ENCODE measurements around the gene ATP13A2.
"Not testable (repeated sequence)": the region's sequence is repeated elsewhere in the genome, so short reads cannot be mapped to it uniquely, and the experiment has no call there.

ATP13A2 gene

DNA sequence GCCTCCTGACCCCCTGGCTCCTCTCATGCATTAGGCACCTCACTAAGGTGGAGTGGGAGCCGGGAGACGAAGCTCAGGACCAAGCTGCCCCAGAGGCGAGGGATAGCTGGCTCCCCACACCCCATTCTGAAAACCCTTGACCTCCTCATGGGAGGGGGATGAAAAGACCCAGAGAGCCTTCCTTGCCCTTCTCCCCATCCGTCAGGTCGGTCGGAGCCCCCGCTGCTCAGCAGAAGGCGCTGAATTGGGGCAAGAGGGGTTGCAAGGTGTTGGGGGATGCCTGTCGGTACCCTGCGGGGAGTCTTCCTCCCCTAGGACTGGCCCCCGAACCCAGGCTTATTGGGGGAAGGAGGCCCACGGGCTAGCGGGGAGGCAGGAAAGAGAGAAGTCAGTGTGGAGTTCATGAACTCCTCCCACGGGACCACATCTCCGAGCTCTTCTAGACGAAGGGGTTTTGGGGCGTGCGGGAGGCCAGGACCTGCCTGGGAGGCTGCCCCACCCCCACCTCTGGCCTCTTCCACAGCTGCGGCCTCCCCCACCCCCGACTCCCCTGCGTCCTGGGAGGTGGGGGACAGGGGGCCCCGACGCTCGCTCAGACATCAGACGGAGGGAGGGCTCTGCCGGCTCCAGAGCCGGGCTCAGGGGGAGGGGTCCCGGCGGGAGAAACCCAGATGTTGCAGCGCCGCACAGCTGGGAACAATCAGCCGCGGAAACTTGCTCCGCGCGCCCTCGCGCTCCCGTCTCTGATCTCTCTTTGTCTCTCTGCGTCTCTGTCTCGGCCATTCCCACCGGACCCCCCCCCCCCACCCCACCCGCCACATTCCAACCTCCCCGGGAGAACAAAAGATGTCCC is 32.0 kb downstream of the ATP13A2 start:
- DNase-seq (ENCODE audit: low read depth in 2 of 2) = no peak

DNA sequence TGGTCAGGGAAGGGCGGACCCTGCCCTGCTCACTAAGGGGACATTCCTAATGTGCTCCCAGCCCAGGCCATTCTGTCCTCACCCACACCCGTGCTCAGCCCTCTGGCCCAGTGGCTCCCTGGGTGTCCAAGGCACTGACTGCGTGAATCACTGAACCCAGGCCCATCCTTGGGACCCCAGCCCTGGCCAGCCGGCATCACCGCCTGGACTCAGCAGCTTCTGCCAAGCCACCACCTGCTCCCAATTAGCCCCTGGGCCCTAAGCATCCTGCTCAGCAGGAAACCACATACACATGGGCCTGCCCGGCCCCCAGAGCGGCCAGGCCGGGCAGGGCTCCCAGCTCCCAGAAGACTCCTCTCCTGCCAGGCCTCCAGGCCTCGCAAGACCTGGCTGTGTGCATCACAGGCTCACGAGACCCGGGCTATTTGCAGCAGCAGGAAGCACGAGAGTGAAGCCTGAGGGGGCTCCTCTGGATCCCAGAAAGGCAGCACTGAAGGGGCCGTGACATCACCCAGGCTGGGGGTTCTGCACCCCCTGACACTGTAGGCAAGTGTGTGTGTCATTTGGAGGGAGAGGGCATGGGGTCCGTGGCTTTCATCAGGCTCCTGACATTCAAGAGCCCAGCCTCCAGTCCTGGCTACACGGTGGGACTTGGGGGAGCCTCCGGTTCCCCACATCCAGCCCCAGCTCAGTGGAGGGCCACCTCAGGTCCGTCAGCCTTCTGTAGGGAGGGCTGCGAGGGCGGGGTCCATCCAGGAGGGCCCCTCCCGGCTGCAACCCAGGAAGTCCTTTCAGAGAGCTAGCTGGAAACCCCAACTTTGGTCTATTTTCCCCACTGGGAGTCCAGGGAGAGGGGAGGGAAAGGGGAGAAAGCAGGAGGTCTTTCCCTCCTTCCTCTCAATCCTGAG is 32.9 kb downstream of the ATP13A2 start:
- no peak for DNase-seq (ENCODE audit: low read depth in 2 of 2)

DNA sequence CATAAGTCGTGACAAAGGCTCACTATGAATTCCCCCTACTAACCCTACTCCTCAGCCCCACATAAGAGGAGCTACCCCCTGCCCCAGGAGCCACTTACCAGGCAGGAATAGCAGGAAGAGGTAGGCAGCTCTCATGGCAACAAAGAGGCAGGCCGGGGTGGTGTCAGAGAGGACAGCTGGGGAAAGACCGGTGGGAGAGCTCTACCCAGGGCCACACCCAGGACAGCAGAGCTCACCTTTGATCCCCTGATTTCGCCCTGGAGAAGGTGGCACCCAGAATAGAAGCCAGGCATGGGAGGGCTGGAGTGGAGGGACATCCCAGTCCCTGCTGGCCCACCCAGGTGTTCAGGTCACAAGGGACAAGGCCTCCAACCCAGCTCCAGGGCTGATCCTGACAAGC is 33.6 kb downstream of the ATP13A2 start:
- no peak for DNase-seq (ENCODE audit: low read depth in 2 of 2)

DNA sequence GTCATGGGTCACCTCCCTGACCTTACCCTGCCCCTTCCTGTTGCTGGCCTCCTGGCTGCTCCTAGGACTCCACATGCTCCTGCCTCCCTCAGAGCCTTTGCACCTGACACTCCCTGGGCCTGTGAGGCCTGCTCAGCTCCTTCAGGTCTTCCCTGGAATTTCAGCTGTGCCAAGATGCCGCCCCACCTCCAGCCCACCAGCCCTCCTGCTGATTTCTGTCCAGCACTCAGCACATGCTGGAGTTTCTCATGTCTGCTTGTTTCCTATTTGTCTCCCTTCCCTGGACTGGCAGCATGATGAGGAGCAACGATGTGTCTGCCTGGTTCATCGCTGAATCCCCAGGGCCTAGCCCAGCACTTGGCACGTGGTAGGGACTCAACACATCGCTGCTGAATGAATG is 34.4 kb downstream of the ATP13A2 start:
- DNase-seq (ENCODE audit: low read depth in 2 of 2) = no peak

DNA sequence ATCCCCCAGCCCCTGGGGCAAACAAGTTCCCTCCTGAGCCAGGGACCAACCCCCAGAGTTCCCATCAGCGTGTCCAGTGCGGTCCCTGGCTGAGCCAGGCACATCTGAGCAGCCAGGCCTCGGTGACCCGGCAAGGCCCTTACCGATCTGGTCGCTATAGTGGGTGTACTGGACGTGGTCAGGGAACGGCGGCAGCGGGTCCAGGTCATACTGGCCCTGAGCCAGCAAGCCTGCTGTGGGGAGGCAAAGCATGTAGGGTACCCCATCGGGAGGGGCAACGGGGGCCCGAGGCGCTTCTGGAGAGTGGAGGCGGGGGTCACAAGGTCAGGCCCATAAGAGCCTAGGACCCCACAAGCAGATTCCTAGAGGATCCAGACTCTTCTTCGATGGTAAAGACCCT is 34.8 kb downstream of the ATP13A2 start:
- DNase-seq (ENCODE audit: low read depth in 2 of 2) = no peak

DNA sequence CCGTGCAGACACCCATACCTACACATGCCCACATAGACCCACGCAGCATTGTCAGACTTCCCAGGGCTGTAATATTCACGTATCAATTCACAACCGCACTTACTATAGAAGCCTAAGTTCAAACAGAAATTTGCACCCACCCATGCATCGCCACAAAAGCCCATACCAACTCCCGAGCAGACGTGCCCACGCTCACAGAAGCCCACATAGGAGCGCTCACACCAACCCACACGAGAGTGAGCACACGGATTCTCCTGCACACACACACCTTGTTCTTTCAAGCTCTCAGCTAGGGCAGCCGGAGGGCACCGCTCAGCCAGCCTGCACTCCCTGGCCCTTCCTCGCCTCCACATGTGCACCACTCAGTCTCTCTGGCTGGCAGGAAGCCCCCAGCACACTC is 35.9 kb downstream of the ATP13A2 start:
- no peak for DNase-seq (ENCODE audit: low read depth in 2 of 2)

DNA sequence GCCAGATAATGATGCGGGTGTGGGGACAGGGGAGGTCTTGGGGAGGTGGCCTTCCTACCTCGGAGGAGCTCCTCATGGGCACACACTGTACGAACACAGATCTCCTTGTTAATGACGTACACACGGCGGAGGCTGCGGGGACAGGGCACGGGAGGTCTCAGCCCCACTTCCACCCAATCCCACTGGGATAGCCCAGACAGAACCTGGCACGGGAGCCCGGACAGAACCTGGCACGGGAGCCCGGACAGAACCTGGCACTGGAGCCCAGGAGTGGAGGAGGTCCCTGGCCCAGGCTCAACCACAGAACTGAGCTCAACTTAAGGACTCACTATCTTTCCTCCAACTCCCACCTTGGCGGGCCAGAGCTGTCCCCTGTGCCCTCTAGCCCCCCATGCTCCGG is 36.5 kb downstream of the ATP13A2 start:
- DNase-seq (ENCODE audit: low read depth in 2 of 2) = no peak

DNA sequence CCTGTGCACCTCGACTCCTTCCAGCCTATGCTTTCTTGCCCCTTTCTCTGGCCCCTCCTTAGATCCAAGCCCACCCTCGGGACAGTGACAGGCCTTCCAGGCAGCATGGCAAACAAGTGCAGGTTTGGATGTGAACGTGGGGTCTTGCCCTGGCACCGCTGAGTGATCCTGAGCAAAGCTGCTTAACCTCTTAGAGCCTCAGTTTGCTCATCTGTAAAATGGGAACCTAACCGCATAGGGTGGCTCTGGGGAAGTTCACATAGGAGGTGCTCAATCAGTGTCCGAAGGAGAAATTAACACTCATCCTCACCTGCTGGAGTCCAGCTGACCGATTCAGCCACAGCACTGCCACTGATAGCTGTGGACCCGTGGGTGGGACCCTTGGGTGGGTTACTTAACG is 38.5 kb downstream of the ATP13A2 start:
- DNase-seq (ENCODE audit: low read depth in 2 of 2) = no peak

DNA sequence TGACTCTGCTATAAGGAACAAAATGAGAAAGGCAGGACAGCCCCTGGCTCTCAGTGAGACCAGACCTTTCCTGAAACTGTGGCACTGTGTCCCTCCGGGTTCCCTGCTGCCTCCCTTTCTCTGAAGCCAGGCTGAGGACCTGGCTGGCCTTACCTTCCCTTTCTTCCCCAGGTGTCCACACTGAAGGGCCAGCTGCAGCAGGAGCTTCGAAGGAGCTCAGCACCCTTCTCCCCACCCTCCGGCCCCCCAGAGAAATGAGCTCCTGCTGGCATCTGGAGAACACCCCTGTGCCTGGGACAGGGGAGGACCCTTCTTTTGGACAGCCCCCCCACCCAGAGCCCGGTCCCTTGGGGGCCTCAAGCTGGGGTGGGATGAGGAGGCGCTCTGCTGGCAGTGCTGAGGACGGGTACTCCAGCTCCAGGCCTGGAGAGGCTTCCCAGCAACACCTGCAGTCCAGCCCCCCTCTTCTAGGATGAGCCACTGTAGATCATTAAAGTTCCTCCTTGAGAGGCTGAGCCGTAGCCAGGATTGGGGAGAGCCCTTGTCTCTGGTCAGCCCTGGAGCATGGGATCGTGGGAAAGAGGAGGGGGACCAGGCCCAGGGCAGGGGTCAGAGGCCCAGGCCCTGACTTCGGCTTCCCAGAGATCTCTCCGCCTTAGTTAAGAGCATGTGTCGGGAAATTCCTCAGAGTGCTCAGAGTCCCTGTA is 39.4 kb downstream of the ATP13A2 start:
- no peak for DNase-seq (ENCODE audit: low read depth in 2 of 2)

DNA sequence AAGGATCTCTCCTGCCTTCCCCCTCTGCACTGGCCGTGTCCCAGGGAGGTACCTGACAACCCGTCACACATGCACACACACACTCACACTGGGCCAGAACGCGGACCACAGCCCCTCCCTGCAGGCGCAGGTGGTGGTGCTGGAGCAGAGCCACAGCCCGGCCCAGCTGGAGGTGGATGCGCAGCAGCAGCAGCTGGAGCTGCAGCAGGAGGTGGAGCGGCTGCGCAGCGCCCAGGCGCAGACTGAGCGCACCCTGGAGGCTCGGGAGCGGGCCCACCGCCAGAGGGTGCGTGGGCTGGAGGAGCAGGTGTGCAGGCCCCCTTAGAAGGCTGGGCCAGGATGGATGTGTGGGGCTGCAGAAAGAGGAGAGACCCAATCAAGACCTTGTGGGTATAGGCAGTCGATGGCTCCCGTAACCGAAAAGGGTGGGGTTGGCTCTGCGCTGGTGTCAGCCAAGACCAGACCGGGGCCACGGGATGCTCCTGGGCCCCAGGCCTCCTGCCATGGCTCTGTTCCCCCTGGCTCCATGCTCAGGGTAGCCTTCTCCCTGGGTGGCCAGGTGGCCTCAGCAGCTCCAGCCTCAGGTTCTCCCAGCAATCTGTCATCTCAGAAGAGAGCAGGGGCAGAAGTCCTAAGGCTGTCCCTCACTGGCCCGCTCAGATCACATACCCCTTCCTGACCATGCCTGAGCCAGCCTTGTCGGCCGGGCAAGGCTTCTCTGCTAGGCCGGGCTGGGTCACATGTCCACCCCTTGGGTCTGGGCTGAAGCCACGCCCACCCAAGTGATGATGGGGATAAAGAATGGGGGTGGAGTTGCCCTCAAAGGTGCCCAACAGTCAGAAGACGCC is 40.2 kb downstream of the ATP13A2 start:
- DNase-seq (ENCODE audit: low read depth in 2 of 2) = no peak

DNA sequence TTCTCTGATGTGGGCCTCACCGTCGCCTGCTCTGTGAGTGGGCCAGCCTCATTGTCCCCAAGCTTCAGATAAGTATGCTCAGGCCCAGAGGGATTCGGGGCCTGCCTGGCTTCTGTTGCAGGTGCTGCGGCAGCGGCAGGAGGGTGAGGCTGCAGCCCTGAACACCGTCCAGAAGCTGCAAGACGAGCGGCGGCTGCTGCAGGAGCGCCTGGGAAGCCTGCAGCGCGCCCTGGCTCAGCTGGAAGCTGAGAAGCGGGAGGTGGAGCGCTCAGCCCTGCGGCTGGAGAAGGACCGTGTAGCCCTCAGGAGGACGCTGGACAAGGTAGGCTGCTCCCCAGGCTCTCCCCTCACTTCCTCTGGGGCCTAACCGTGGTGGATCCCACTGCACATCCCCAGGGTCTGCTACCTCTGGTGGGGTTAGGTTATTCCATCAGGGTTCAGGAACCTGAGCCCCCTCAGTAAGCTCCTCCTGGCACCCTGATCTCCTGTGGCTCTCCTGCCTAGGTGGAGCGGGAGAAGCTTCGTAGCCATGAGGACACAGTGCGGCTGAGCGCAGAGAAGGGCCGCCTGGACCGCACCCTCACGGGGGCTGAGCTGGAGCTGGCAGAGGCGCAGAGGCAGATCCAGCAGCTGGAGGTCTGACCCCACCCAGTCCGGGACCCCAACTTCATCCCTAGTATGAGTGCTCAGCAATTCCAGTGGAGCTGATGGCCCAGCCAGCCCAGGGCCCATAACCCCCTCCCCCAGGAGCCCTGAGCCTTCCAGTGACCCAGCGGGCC is 41.4 kb downstream of the ATP13A2 start:
- DNase-seq (ENCODE audit: low read depth in 2 of 2) = no peak

DNA sequence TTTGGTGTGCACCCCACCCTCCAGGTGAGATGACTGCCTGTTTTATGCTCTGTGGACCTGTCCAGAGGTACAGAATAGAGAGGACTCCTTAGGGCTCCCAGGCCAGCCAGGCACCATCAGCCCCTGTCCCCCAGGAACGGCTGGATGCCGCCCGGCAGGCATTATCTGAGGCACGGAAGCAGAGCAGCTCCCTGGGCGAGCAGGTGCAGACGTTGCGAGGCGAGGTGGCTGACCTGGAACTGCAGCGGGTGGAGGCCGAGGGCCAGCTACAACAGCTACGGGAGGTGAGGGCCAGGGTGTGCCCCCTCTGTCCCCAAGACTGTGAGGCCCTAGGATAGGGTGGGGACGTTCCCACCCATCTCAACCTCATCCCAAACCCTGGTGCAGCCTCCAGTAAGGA is 42.1 kb downstream of the ATP13A2 start:
- DNase-seq (ENCODE audit: low read depth in 2 of 2) = no peak

DNA sequence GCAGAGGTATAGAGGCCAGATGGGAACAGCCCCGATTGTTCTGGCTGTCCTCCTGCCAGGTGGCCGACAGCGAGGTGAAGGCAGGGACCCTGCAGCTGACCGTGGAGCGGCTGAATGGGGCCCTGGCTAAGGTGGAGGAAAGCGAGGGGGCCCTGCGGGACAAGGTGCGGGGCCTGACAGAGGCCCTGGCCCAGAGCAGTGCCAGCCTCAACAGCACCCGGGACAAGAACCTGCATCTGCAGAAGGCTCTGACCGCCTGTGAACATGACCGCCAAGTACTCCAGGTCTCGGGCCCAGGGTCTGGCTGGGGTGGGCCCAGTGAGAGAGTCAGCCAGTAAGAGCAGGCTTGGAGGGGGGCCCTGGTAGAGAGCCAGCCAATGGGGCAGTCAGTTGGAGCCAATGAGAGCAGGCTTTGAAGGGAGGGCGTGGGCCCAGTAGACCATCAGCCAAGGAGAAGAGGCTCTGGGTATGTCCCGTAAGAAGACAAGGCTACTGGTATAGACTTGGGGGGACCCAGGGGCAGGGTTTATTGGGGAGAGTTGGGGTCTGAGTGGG is 42.6 kb downstream of the ATP13A2 start:
- no peak for DNase-seq (ENCODE audit: low read depth in 2 of 2)

DNA sequence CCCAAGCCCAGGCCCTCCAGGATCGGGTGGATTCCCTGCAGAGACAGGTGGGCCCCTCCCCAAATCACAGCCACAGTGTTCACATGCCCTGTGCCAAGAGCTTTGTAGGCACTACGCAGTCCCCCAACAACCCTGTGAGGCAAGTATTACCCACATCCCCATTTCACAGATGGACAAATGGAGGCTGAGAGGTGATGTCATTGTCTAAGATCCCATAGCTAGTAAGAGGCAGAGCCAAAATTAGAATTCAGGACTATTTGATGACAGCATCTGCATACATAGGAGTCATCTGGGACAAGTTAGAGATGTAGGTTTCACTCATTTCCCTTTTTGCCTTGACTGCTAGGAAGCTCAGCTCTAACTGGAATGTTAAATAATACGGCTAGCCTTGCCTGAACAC is 43.4 kb downstream of the ATP13A2 start:
- no peak for DNase-seq (ENCODE audit: low read depth in 2 of 2)

DNA sequence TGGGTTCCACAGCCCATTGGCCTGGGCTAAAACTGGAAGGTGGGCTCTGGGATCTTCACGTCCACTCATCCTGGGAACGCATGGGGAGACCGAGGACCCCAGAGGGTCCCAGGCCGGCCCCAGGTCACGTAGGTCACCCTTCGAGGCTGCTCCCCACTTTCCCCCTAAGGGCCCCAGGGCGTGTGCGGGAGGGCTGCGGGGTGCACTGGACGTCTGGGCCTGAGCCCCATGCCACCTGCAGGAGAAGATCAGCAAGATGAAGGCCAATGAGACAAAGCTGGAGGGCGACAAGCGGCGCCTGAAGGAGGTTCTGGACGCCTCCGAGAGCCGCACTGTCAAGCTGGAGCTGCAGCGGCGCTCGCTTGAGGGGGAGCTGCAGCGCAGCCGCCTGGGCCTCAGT is 43.8 kb downstream of the ATP13A2 start:
- no peak for DNase-seq (ENCODE audit: low read depth in 2 of 2)

DNA sequence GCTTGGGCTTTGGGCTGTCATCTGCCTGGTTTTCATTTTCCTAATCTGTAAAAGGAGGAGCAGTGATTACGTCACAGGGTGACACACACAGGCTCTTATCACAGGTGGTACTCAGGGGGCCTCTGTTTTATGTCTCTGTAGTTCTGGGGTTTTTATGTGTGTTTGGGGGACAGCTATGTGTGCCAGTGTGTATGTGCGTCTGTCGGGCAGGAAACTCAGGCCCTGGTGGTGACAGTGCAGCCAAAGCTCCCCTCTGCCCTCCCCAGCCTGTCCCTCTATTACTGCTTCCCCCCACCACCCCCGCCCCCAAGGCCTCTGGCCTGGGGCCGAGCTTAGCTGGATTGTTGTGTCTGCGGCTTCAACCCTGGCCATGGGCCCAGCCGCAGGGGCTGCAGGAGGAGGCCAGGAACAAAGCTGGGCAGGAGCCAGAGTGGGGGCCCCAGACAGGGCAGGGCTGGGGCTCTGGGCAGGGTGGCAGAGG is 44.6 kb downstream of the ATP13A2 start:
- DNase-seq (ENCODE audit: low read depth in 2 of 2) = no peak

DNA sequence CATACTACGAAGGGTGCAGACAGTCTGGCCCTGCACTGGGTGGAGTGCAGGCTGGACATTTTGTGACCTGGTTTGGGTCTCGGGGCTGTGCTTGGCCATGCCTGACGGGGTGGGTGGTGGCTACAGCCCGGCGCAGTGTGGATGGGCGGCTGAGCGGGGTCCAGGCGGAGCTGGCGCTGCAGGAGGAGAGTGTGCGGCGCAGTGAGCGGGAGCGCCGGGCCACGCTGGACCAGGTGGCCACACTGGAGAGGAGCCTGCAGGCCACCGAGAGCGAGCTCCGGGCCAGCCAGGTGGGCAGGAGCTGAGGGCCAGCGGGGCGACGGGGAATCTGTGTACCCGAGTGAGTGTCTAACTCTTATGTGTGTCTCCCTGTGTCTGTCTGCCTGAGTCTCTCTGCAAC is 45.4 kb downstream of the ATP13A2 start:
- DNase-seq (ENCODE audit: low read depth in 2 of 2) = no peak

DNA sequence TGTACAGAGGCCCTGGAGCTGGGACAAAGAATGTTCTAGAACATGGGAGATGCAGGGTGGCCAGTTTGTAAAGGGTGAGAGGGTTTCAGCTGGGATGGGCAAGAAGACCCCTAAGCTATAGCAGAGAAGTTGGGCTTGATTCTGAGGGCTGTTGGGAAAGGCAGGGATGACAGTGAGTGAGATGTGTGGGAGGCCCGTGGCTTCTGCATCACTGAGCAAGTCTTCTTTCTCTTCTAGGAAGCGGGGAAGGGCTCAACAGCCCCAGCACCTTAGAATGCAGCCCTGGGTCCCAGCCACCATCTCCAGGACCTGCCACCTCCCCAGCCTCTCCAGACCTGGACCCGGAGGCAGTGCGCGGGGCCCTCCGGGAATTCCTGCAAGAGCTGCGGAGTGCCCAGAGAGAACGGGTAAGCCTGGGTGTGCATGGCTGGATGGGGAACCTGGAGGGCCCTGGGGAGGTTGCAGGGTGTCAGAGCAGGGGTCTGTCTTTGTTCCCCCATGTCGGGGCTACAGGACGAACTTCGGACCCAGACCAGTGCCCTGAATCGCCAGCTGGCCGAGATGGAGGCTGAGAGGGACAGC is 46.2 kb downstream of the ATP13A2 start:
- no peak for DNase-seq (ENCODE audit: low read depth in 2 of 2)

DNA sequence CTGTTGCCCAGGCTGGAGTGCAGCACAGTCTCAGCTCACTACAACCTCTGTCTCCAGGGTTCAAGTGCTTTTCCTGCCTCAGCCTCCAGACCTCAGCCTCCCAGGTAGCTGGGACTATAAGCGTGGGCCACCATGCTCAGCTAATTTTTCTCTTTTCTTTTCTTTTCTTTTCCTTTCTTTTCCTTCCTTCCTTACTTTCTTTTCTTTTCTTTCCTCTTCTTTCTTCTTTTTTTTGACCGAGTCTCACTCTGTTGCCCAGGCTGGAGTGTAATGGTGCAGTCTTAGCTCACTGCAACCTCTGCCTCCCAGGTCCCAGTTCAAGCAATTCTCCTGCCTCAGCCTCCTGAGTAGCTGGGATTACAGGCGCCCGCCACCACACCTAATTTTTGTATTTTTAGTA is 47.6 kb downstream of the ATP13A2 start:
- DNase-seq (ENCODE audit: low read depth in 2 of 2) = not testable (repeated sequence)

Measured in stimulated activated CD8-positive, alpha-beta memory T cell treated with anti-CD3 and anti-CD28 coated beads, Interleukin-7, amount 100 ng/mL, for 1 hour (primary cell).